GM12878 (cell line): ENCODE results near the gene MEP1B. TPM values are rescaled to one million over a fixed set of nuclear protein-coding genes. Genes with fewer than 3 reads are reported as not detected.
"Not testable (repeated sequence)": the region's sequence is repeated elsewhere in the genome, so short reads cannot be mapped to it uniquely, and the experiment has no call there.

Experiments
- ATAC-seq: fragments of 200-7000 bp; cut with Tn5 transposase; 3 replicates; pipeline ENCODE4 v1.9.1; 2020; ENCODE audit warnings: mild to moderate bottlenecking, moderate library complexity
- BruUV-seq: library from RNA; stranded (reverse); fragments of 400-500 nt; replicated peaks from 2 replicates; lab custom pipeline; 2021; lab: Mats Ljungman, UMichigan
- CTCF ChIA-PET: fragments of 300-600 bp; sonication (Branson Sonifier 250); formaldehyde crosslinking; extraction: SDS; loops from one replicate; lab custom pipeline; 2021; ENCODE audit warnings: inconsistent platforms; lab: Yijun Ruan, JAX
- POLR2A ChIA-PET: fragments of 350-600 bp; formaldehyde crosslinking; extraction: SDS; loops from one replicate; lab custom pipeline; 2021; ENCODE audit warnings: inconsistent platforms; lab: Charles Lee
- RAD21 ChIA-PET: fragments of 300-600 bp; sonication (Branson Sonifier 250); formaldehyde crosslinking; loops from one replicate; lab custom pipeline; 2023; ENCODE audit warnings: antibody characterized with exemption; ENCODE audit not compliant: unreplicated experiment; lab: Charles Lee
- SMC1A ChIA-PET: fragments of 300-600 bp; sonication (Branson Sonifier 250); formaldehyde crosslinking; loops from one replicate; lab custom pipeline; 2023; ENCODE audit not compliant: unreplicated experiment, uncharacterized antibody; lab: Charles Lee
- DNase-seq: peaks from one replicate; pipeline ENCODE4 v3.0.0-alpha.2; 2011; ENCODE audit warnings: low read depth, low spot score
- FAIRE-seq: peaks from 3 replicates; lab custom pipeline; 2011; peaks lifted over from hg19 to GRCh38; lab: Jason Lieb, UNC
- H2AFZ ChIP-seq: 2 replicates; pipeline ENCODE4 v1.6.0; 2011; ENCODE audit warnings: low read depth, low read length, control low read depth; ENCODE audit not compliant: control insufficient read depth
- H3K27ac ChIP-seq: 2 replicates; pipeline ENCODE4 v1.5.1; 2011; ENCODE audit warnings: control low read depth; ENCODE audit not compliant: control insufficient read depth, insufficient read depth
- H3K27me3 ChIP-seq, 2 experiments: replicated peaks in 1 of 2; 2 replicates each; pipeline versions ENCODE4 v1.6.0 to v1.6.1; 2011; ENCODE audit warnings: low read length in 1 of 2; ENCODE audit not compliant: control insufficient read depth in 2 of 2, insufficient read depth in 2 of 2
- H3K36me3 ChIP-seq, 2 experiments: 2 replicates each; pipeline ENCODE4 v1.5.1; 2011; ENCODE audit warnings: low read length in 1 of 2; ENCODE audit not compliant: control insufficient read depth in 2 of 2, insufficient read depth in 2 of 2
- H3K4me1 ChIP-seq: 2 replicates; pipeline ENCODE4 v1.6.1; 2011; ENCODE audit warnings: mild to moderate bottlenecking, low read length, moderate library complexity, mixed read lengths; ENCODE audit not compliant: control insufficient read depth, insufficient read depth
- H3K4me2 ChIP-seq: 2 replicates; pipeline ENCODE4 v1.6.0; 2011; ENCODE audit warnings: control low read depth; ENCODE audit not compliant: control insufficient read depth, insufficient read depth
- H3K4me3 ChIP-seq: fragments of 200-600 bp; sonication (generic); 2 replicates; pipeline ENCODE4 v1.5.1; 2016
- H3K79me2 ChIP-seq: 2 replicates; pipeline ENCODE4 v1.6.0; 2011; ENCODE audit warnings: low read length; ENCODE audit not compliant: control insufficient read depth, insufficient read depth
- H3K9ac ChIP-seq: 2 replicates; pipeline ENCODE4 v1.8.0; 2011; ENCODE audit warnings: low read length, control low read depth, mixed read lengths; ENCODE audit not compliant: control insufficient read depth, insufficient read depth
- H3K9me3 ChIP-seq: replicated peaks from 3 replicates; pipeline ENCODE4 v1.5.1; 2011; ENCODE audit warnings: mild to moderate bottlenecking, low read length; ENCODE audit not compliant: control insufficient read depth, insufficient read depth
- H4K20me1 ChIP-seq: 2 replicates; pipeline ENCODE4 v1.6.0; 2011; ENCODE audit not compliant: control insufficient read depth, insufficient read depth
- E2F4 ChIP-seq: IDR thresholded peaks from 2 replicates; pipeline ENCODE4 v1.6.1; 2012; ENCODE audit warnings: low read depth, low read length, improper control_type of control experiment
- PKNOX1 ChIP-seq: fragments of 450-650 bp; IDR thresholded peaks from 2 replicates; pipeline ENCODE4 v1.6.1; 2016; ENCODE audit warnings: mild to moderate bottlenecking
- PRDM15 ChIP-seq: fragments of 450-650 bp; formaldehyde crosslinking; IDR thresholded peaks from 2 replicates; pipeline ENCODE4 v1.4.0; 2020; ENCODE audit warnings: mild to moderate bottlenecking, moderate library complexity
- RELB ChIP-seq: fragments of 450-650 bp; IDR thresholded peaks from 2 replicates; pipeline ENCODE4 v1.6.1; 2017; ENCODE audit warnings: low read depth, mild to moderate bottlenecking, moderate library complexity
- SUZ12 ChIP-seq: fragments of 200-600 bp; sonication (generic); IDR thresholded peaks from one replicate; pipeline ENCODE4 v1.6.1; 2018; ENCODE audit warnings: antibody characterized with exemption, mild to moderate bottlenecking; ENCODE audit not compliant: unreplicated experiment
- WGBS: methylation state at CpG from one replicate; pipeline ENCODE4 v1.1.6; 2016; ENCODE audit warnings: low lambda C conversion rate; ENCODE audit not compliant: insufficient replicate concordance, insufficient coverage; ENCODE audit errors: missing lambda C conversion rate; 5-methylcytosine and 5-hydroxymethylcytosine counted together
- in situ Hi-C: fragments of 300-500 bp; cut with MboI; formaldehyde crosslinking; loops from 9 replicates; pipeline ENCODE4 v1.14.3; 2018; ENCODE audit warnings: mixed read lengths
- intact Hi-C: fragments of 100-400 bp; cut with micrococcal nuclease; formaldehyde crosslinking; loops from one replicate; pipeline ENCODE4 v1.14.2; 2022; ENCODE audit not compliant: unreplicated experiment
- polyA plus RNA-seq, 11 experiments: library from polyadenylated mRNA; depleted of rRNA in 4 of 11; unstranded in 6 of 11; stranded (reverse) in 5 of 11; fragments of >200 nt; fragmentation: Nextera tagmentation in 4 of 11; fragmentation: Illumina TruSeq in 1 of 11; extraction: Ambion mirVana in 4 of 11; extraction: Trizol in 1 of 11; gene quantifications; 1 replicate in 1 of 11; 2 replicates in 10 of 11; pipeline versions ENCODE4 v1.2.1 to v1.2.3, GENCODE V29; 2011 to 2016; ENCODE audit warnings: inconsistent platforms in 2 of 11, missing spikeins in 2 of 11, low read depth in 1 of 11
- total RNA-seq, 4 experiments: library from RNA; depleted of rRNA in 3 of 4; stranded (reverse); fragments of >200 nt in 3 of 4; fragmentation: Illumina TruSeq in 1 of 4; extraction: Trizol in 1 of 4; gene quantifications; 2 replicates each; pipeline versions ENCODE4 v1.2.1 to v1.2.3, GENCODE V29; 2013 to 2021

MEP1B gene
- total and polyA plus RNA-seq, 10 of the 15 experiments (the other 5 are each of a cell fraction or from before 2014, with no cell fraction given), result 0.04 to 0.05 TPM; not detected in 8

GRCh38 chr18:32158108-32158624 lies 31.7 kb upstream of the MEP1B start (continued):
- no peak for TF ChIP-seq E2F4

GRCh38 chr18:32158631-32159030 lies 31.2 kb upstream of the MEP1B start:
- H3K27ac ChIP-seq, H2AFZ ChIP-seq, BruUV-seq, H3K9ac ChIP-seq, H3K9me3 ChIP-seq, DNase-seq, POLR2A ChIA-PET, ATAC-seq, H3K4me2 ChIP-seq, H3K4me3 ChIP-seq, FAIRE-seq, H3K4me1 ChIP-seq, H3K27me3 ChIP-seq, H4K20me1 ChIP-seq, H3K79me2 ChIP-seq, H3K36me3 ChIP-seq: not testable (repeated sequence)
- ChIA-PET SMC1A (interaction anchor here (0.7 to 1.7 kb wide), 4 partner anchors 115 to 396 kb away, joined by 3 to 5 read pairs (median 4); no protein-coding TSS in a partner anchor), RAD21 (interaction anchor here (0.6 to 2.2 kb wide), 4 partner anchors 24 to 394 kb away, joined by 3 to 19 read pairs (median 3); no protein-coding TSS in a partner anchor), CTCF (interaction anchor here (0.9 to 1.9 kb wide), 10 partner anchors 8 to 396 kb away, joined by 3 to 38 read pairs (median 5); partner anchors contain the start of gene GAREM1)
- intact Hi-C loops (loop anchor here (1.0 to 10.0 kb wide), 3 partner anchors 114 to 776 kb away; no protein-coding TSS in a partner anchor), in situ Hi-C loops (loop anchor here (5.0 kb wide), 1 partner anchor 394 kb away; no protein-coding TSS in a partner anchor)
- WGBS, result 54% methylated on average over 9 of the region's 9 CpGs

GRCh38 chr18:32160547-32160946 lies 29.3 kb upstream of the MEP1B start:
- ChIA-PET RAD21 (no interaction called here), CTCF (interaction anchor here (0.8 to 1.4 kb wide), 3 partner anchors 321 to 394 kb away, joined by 3 to 4 read pairs (median 3); no protein-coding TSS in a partner anchor), SMC1A (interaction anchor here (0.9 to 1.5 kb wide), 2 partner anchors 111 to 392 kb away, joined by 3 read pairs; no protein-coding TSS in a partner anchor), POLR2A (no interaction called here)
- ATAC-seq (no peak), FAIRE-seq (no peak), DNase-seq (no peak)
- Histone ChIP-seq H3K4me3 (no peak overlapping the region), H2AFZ (no peak overlapping the region), H3K9me3 (no peaks in the 10 kb centered on the region), H3K4me2 (no peak overlapping the region), H3K79me2 (no peaks in the 10 kb centered on the region), H3K4me1 (no peaks in the 10 kb centered on the region), H3K36me3 (no peaks in the 10 kb centered on the region), H3K27me3 (no peaks in the 10 kb centered on the region), H3K27ac (no peak overlapping the region), H4K20me1 (no peaks in the 10 kb centered on the region), H3K9ac (no peak overlapping the region)
- BruUV-seq, result no TSS peak
- intact Hi-C loops (no loop called here), in situ Hi-C loops (no loop called here)
- 2% methylated on average over 2 of the region's 2 CpGs for WGBS
- TF ChIP-seq SUZ12, result no peak
- TF ChIP-seq RELB, result no peak
- no peak for TF ChIP-seq PRDM15 (CRISPR knock-in tag)
- no peak for TF ChIP-seq PKNOX1
